ENCODE results near the gene LENG8.
A peak's percentile ranks its signal among the peaks of the same experiment; 100 is the strongest.

GRCh38 chr19:54439174-54439851, 9.7 kb upstream of the LENG8 start:
- peak in 4 of 6 experiments; percentile 4 to 37 (median 20) for TF ChIP-seq CTCF (IDR thresholded peaks at IDR 0.05)
- TF ChIP-seq POLR2A (IDR thresholded peaks at IDR 0.05), result no peak

Measured in thyroid gland (tissue), 4 donors.